Gastrocnemius medialis (tissue), 4 donors: Measurements from ENCODE around the gene VCAN.

Experiments
- POLR2A ChIP-seq, 2 donors: fragments of 450-650 bp; IDR thresholded peaks; one replicate each; pipeline ENCODE4 v1.6.1; 2017; ENCODE audit warnings: antibody characterized with exemption in 2 of 2, mild to moderate bottlenecking in 2 of 2, moderate library complexity in 2 of 2
- TF ChIP-seq, protein P1 (sequence below), 5 experiments: fragments of 450-650 bp in 3 of 5; fragments of 200-600 bp in 2 of 5; sonication (generic) in 2 of 5; IDR thresholded peaks in 4 of 5; conservative IDR thresholded peaks in 1 of 5; 1 replicate in 4 of 5; 2 replicates in 1 of 5; pipeline ENCODE4 v1.5.1; 2016 to 2019; ENCODE audit warnings: antibody characterized with exemption in 5 of 5, mild to moderate bottlenecking in 3 of 5, moderate library complexity in 3 of 5

DNA sequence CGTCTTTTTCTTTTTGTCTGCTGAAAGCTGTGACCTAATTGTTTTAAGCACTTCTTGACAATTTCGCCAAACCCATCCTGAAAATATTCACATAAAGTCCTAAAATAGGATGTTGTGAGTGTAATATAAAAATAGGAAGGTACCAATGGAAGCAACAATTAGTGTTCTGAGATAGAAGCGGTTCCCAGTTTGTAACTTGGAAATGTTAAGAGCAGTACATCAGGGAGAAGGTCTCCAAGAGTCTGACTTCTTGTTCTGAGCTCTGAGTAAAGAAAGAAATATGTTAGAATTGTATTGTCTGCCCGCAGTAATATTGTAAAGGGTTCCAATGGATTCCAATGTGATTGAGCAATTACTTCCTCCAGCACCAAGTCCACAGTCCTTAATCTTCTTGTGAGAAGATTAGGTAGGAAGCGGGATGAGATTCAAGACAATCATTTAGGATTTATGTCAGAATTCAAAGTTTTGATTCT, 3.9 kb downstream of the VCAN start:
- TF ChIP-seq, protein P1, sequence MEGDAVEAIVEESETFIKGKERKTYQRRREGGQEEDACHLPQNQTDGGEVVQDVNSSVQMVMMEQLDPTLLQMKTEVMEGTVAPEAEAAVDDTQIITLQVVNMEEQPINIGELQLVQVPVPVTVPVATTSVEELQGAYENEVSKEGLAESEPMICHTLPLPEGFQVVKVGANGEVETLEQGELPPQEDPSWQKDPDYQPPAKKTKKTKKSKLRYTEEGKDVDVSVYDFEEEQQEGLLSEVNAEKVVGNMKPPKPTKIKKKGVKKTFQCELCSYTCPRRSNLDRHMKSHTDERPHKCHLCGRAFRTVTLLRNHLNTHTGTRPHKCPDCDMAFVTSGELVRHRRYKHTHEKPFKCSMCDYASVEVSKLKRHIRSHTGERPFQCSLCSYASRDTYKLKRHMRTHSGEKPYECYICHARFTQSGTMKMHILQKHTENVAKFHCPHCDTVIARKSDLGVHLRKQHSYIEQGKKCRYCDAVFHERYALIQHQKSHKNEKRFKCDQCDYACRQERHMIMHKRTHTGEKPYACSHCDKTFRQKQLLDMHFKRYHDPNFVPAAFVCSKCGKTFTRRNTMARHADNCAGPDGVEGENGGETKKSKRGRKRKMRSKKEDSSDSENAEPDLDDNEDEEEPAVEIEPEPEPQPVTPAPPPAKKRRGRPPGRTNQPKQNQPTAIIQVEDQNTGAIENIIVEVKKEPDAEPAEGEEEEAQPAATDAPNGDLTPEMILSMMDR (IDR thresholded peaks at IDR 0.05 in 4 of 5, conservative IDR thresholded peaks at IDR 0.05 in 1 of 5), result no peak
- no peak for TF ChIP-seq POLR2A (IDR thresholded peaks at IDR 0.05)
